ACC112 (cell line): ENCODE results near the gene PRKCI.
"Not testable (repeated sequence)": the region's sequence is repeated elsewhere in the genome, so short reads cannot be mapped to it uniquely, and the experiment has no call there.

ENCODE experiments used
- H2AFZ ChIP-seq: fragments of 200-600 bp; sonication (generic); one replicate; pipeline ENCODE4 v1.6.0; 2017; ENCODE audit warnings: antibody characterized with exemption, low read length; ENCODE audit not compliant: unreplicated experiment
- H3K27ac ChIP-seq: fragments of 200-600 bp; sonication (generic); 2 replicates; pipeline ENCODE4 v1.5.1; 2014; ENCODE audit warnings: low read depth, mild to moderate bottlenecking, antibody characterized with exemption, low read length, moderate library complexity
- H3K27me3 ChIP-seq: fragments of 200-600 bp; sonication (generic); 2 replicates; pipeline ENCODE4 v1.6.1; 2014; ENCODE audit warnings: mild to moderate bottlenecking, antibody characterized with exemption, low read length, moderate library complexity, mixed read lengths; ENCODE audit not compliant: insufficient read depth
- H3K36me3 ChIP-seq: fragments of 200-600 bp; sonication (generic); 2 replicates; pipeline ENCODE4 v1.6.1; 2016; ENCODE audit warnings: mild to moderate bottlenecking, antibody characterized with exemption, low read length, moderate library complexity, mixed read lengths; ENCODE audit not compliant: insufficient read depth
- H3K4me1 ChIP-seq: fragments of 200-600 bp; sonication (generic); one replicate; pipeline ENCODE4 v1.6.1; 2016; ENCODE audit warnings: low read length, mixed read lengths; ENCODE audit not compliant: insufficient read depth, unreplicated experiment, control insufficient read depth
- H3K4me3 ChIP-seq: fragments of 200-600 bp; sonication (generic); 2 replicates; pipeline ENCODE4 v1.5.1; 2014; ENCODE audit warnings: mild to moderate bottlenecking, low read depth, low read length
- H3K79me2 ChIP-seq: fragments of 200-600 bp; sonication (generic); one replicate; pipeline ENCODE4 v1.6.0; 2016; ENCODE audit warnings: low read length; ENCODE audit not compliant: control insufficient read depth, unreplicated experiment, insufficient read depth

PRKCI gene

GRCh38 chr3:170258105-170258487 lies 35.9 kb downstream of the PRKCI start:
- Histone ChIP-seq H3K36me3 (peaks cover 14% of the 10 kb centered on the region; the same call in 1 of the 2 replicates), H2AFZ (no peak overlapping the region), H3K4me1 (peaks cover 9% of the 10 kb centered on the region), H3K79me2 (peaks cover 6% of the 10 kb centered on the region), H3K27me3 (no peaks in the 10 kb centered on the region), H3K4me3 (no peak overlapping the region), H3K27ac (no peak overlapping the region)

GRCh38 chr3:170259907-170260306 lies 37.7 kb downstream of the PRKCI start:
- H3K79me2 ChIP-seq = peaks cover 6% of the 10 kb centered on the region
- H3K27ac ChIP-seq = no peak overlapping the region
- H3K4me3 ChIP-seq = no peak overlapping the region
- peaks cover 16% of the 10 kb centered on the region; the same call in 1 of the 2 replicates for H3K36me3 ChIP-seq
- peaks cover 9% of the 10 kb centered on the region for H3K4me1 ChIP-seq
- H3K27me3 ChIP-seq = no peaks in the 10 kb centered on the region
- H2AFZ ChIP-seq = no peak overlapping the region

- no peak overlapping the region for H3K27ac ChIP-seq
- no peak overlapping the region for H3K4me3 ChIP-seq
- peaks cover 18% of the 10 kb centered on the region; the same call in 1 of the 2 replicates for H3K36me3 ChIP-seq
- H3K27me3 ChIP-seq = no peaks in the 10 kb centered on the region
- no peaks in the 10 kb centered on the region for H3K79me2 ChIP-seq
- no peak overlapping the region for H2AFZ ChIP-seq
- H3K4me1 ChIP-seq = no peaks in the 10 kb centered on the region
These were observed 45.6 kb downstream of the PRKCI start for GRCh38 chr3:170267793-170268192.

GRCh38 chr3:170269673-170270254 lies 47.5 kb downstream of the PRKCI start:
- not testable (repeated sequence) for H3K27ac ChIP-seq, H3K27me3 ChIP-seq, H3K4me3 ChIP-seq, H3K79me2 ChIP-seq, H2AFZ ChIP-seq, H3K4me1 ChIP-seq
- H3K36me3 ChIP-seq = peaks cover 10% of the 10 kb centered on the region; the same call in 1 of the 2 replicates

GRCh38 chr3:170270282-170270881 lies 48.2 kb downstream of the PRKCI start:
- H3K36me3 ChIP-seq = peaks cover 10% of the 10 kb centered on the region; the same call in 1 of the 2 replicates
- no peak overlapping the region for H3K27ac ChIP-seq
- H3K27me3 ChIP-seq = no peaks in the 10 kb centered on the region
- no peaks in the 10 kb centered on the region for H3K79me2 ChIP-seq
- H3K4me3 ChIP-seq = no peak overlapping the region
- no peak overlapping the region for H2AFZ ChIP-seq
- no peaks in the 10 kb centered on the region for H3K4me1 ChIP-seq

- Histone ChIP-seq H3K27ac (no peak overlapping the region), H3K36me3 (peaks cover 10% of the 10 kb centered on the region; the same call in 1 of the 2 replicates), H2AFZ (no peak overlapping the region), H3K4me3 (no peak overlapping the region), H3K4me1 (no peaks in the 10 kb centered on the region), H3K27me3 (no peaks in the 10 kb centered on the region), H3K79me2 (no peaks in the 10 kb centered on the region)
These were observed 52.4 kb downstream of the PRKCI start for GRCh38 chr3:170274641-170275040.

- Histone ChIP-seq H3K36me3 (peaks cover 7% of the 10 kb centered on the region; the same call in 1 of the 2 replicates), H3K4me1 (no peaks in the 10 kb centered on the region)
These were observed 53.6 kb downstream of the PRKCI start for GRCh38 chr3:170275832-170276231.

GRCh38 chr3:170277311-170277710 lies 55.1 kb downstream of the PRKCI start:
- H3K27me3 ChIP-seq, H3K4me1 ChIP-seq, H3K79me2 ChIP-seq, H3K27ac ChIP-seq: not testable (repeated sequence)
- Histone ChIP-seq H3K4me3 (peak overlapping the region; percentile 67; the same call in 1 of the 2 replicates), H3K36me3 (peaks cover 12% of the 10 kb centered on the region; the same call in 1 of the 2 replicates), H2AFZ (peak overlapping the region; percentile 53)

More at GRCh38 chr3:170275832-170276231, 53.6 kb downstream of the PRKCI start:
- Histone ChIP-seq H3K79me2 (no peaks in the 10 kb centered on the region), H2AFZ (no peak overlapping the region), H3K4me3 (no peak overlapping the region), H3K27ac (no peak overlapping the region), H3K27me3 (no peaks in the 10 kb centered on the region)

- Histone ChIP-seq H3K4me1 (no peaks in the 10 kb centered on the region), H3K27me3 (no peaks in the 10 kb centered on the region), H3K79me2 (no peaks in the 10 kb centered on the region), H3K36me3 (peaks cover 12% of the 10 kb centered on the region; the same call in 1 of the 2 replicates), H2AFZ (peak overlapping the region; percentile 53), H3K27ac (no peak overlapping the region), H3K4me3 (peak overlapping the region; percentile 67)
These were observed 55.8 kb downstream of the PRKCI start for GRCh38 chr3:170277833-170278580.

- no peak overlapping the region for H3K27ac ChIP-seq
- no peaks in the 10 kb centered on the region for H3K27me3 ChIP-seq
- no peak overlapping the region for H3K4me3 ChIP-seq
- H3K36me3 ChIP-seq = peaks cover 12% of the 10 kb centered on the region; the same call in 1 of the 2 replicates
- no peaks in the 10 kb centered on the region for H3K79me2 ChIP-seq
- H2AFZ ChIP-seq = no peak overlapping the region
- H3K4me1 ChIP-seq = no peaks in the 10 kb centered on the region
These were observed 56.4 kb downstream of the PRKCI start for GRCh38 chr3:170278627-170279026.
